Measurements from ENCODE around the gene PPM1N.

The PPM1N gene

DNA sequence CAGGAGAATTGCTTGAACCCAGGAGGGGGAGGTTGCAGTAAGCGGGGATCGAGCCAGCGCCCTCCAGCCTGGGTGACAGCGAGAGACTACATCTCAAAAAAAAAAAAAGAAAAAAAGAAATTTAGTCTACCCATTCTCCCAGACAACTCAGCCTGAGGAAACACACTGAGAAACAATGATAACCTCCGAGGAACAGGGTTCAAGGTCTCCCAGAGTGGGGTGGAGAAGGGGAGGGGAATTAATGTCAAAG, 7.7 kb downstream of the PPM1N start:
- H3K27me3 ChIP-seq (replicated peaks; ENCODE audit: insufficient read depth, low read length): no peaks in the 10 kb centered on the region
- no peaks in the 10 kb centered on the region for H3K9me2 ChIP-seq (replicated peaks; ENCODE audit: insufficient read depth, low read length)
- peaks cover 4% of the 10 kb centered on the region for H3F3A ChIP-seq (ENCODE audit: insufficient read depth, low read length)
- peak overlapping the region; percentile 76; the same call in 1 of the 2 replicates for H3K9ac ChIP-seq (ENCODE audit: low read length)
- H3K4me1 ChIP-seq (ENCODE audit: low read length): peaks cover 4% of the 10 kb centered on the region
- H4K20me1 ChIP-seq (ENCODE audit: insufficient read depth, low read length): no peaks in the 10 kb centered on the region
- H3K4me3 ChIP-seq (ENCODE audit: low read length): peak overlapping the region; percentile 86
- peak overlapping the region; percentile 98 for H3K4me2 ChIP-seq (ENCODE audit: low read depth, low read length)
- TF ChIP-seq EZH2 (optimal IDR thresholded peaks at IDR 0.05; ENCODE audit: low read depth, low read length) (no peak), EZH2phosphoT487 (IDR thresholded peaks at IDR 0.05; ENCODE audit: low read length) (no peak)
- TF ChIP-seq, protein P1, sequence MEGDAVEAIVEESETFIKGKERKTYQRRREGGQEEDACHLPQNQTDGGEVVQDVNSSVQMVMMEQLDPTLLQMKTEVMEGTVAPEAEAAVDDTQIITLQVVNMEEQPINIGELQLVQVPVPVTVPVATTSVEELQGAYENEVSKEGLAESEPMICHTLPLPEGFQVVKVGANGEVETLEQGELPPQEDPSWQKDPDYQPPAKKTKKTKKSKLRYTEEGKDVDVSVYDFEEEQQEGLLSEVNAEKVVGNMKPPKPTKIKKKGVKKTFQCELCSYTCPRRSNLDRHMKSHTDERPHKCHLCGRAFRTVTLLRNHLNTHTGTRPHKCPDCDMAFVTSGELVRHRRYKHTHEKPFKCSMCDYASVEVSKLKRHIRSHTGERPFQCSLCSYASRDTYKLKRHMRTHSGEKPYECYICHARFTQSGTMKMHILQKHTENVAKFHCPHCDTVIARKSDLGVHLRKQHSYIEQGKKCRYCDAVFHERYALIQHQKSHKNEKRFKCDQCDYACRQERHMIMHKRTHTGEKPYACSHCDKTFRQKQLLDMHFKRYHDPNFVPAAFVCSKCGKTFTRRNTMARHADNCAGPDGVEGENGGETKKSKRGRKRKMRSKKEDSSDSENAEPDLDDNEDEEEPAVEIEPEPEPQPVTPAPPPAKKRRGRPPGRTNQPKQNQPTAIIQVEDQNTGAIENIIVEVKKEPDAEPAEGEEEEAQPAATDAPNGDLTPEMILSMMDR (IDR thresholded peaks at IDR 0.05; ENCODE audit: low read length): no peak
- H2AFZ ChIP-seq (ENCODE audit: low read length): peak overlapping the region; percentile 56
- no peaks in the 10 kb centered on the region for H3K36me3 ChIP-seq (replicated peaks; ENCODE audit: insufficient read depth, low read length)
- H3K9me3 ChIP-seq (replicated peaks; ENCODE audit: insufficient read depth, low read length): no peaks in the 10 kb centered on the region
- no peak for DNase-seq
- H3K27ac ChIP-seq (ENCODE audit: low read length): peak overlapping the region; percentile 65; the same call in 1 of the 2 replicates
- peaks cover 35% of the 10 kb centered on the region for H3K79me2 ChIP-seq (ENCODE audit: low read length)

DNA sequence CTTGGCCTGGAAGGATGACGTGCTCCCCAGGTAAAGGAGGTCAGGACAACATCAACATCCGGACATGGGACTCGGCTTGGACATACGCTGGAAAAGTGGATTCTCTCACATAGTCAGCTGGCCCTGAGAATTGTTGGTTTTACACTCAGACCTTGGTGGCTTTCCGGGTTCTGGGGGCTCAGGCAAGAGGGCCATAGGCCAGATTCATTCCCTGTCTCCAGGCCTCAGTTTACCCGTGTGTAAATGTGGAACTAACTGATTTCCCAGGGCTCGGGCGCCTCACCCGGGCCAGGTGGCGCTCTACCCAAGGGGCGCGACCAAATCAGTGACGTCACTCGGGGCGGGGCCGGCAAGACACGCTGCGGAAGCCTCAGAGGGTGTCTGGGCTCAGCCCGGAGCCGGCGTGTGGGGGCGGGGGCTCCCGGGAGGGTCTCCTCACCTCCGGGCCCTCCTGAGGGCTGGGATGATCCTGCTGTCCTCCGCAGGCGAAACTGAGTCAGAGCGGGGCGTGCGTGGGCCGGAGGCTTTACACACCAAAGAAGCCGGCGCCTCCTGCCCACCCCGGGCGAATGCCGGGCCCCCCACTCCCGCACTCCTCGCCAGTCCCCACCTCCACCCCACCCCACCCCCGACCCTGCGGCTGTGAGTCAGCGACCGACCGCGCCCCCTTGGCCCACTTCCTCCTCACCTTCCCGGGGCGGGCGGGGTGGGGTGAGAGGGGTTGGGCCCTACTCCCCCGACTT, 8.2 kb downstream of the PPM1N start:
- peak overlapping the region; percentile 98 for H3K4me2 ChIP-seq (ENCODE audit: low read depth, low read length)
- H3K79me2 ChIP-seq (ENCODE audit: low read length): peaks cover 40% of the 10 kb centered on the region
- DNase-seq: peak; percentile 95
- H4K20me1 ChIP-seq (ENCODE audit: insufficient read depth, low read length): no peaks in the 10 kb centered on the region
- no peaks in the 10 kb centered on the region for H3K27me3 ChIP-seq (replicated peaks; ENCODE audit: insufficient read depth, low read length)
- H2AFZ ChIP-seq (ENCODE audit: low read length): peak overlapping the region; percentile 99
- peak overlapping the region; percentile 76; the same call in 1 of the 2 replicates for H3K9ac ChIP-seq (ENCODE audit: low read length)
- no peaks in the 10 kb centered on the region for H3K9me3 ChIP-seq (replicated peaks; ENCODE audit: insufficient read depth, low read length)
- TF ChIP-seq EZH2 (optimal IDR thresholded peaks at IDR 0.05; ENCODE audit: low read depth, low read length): no peak
- TF ChIP-seq, protein P1 (IDR thresholded peaks at IDR 0.05; ENCODE audit: low read length): peak; percentile 68
- no peak for TF ChIP-seq EZH2phosphoT487 (IDR thresholded peaks at IDR 0.05; ENCODE audit: low read length)
- peak overlapping the region; percentile 65; the same call in 1 of the 2 replicates for H3K27ac ChIP-seq (ENCODE audit: low read length)
- peak overlapping the region; percentile 86 for H3K4me3 ChIP-seq (ENCODE audit: low read length)
- H3K4me1 ChIP-seq (ENCODE audit: low read length): peaks cover 4% of the 10 kb centered on the region
- H3K9me2 ChIP-seq (replicated peaks; ENCODE audit: insufficient read depth, low read length): no peaks in the 10 kb centered on the region
- H3K36me3 ChIP-seq (replicated peaks; ENCODE audit: insufficient read depth, low read length): no peaks in the 10 kb centered on the region
- peaks cover 4% of the 10 kb centered on the region for H3F3A ChIP-seq (ENCODE audit: insufficient read depth, low read length)

- Histone ChIP-seq H3K27ac (ENCODE audit: low read length) (peak within 1 kb of the TSS; percentile 65; the same call in 1 of the 2 replicates), H3K4me3 (ENCODE audit: low read length) (peak within 1 kb of the TSS; percentile 86)
- TF ChIP-seq, protein P1 (IDR thresholded peaks at IDR 0.05; ENCODE audit: low read length): no peak
These were observed 9.0 kb downstream of the PPM1N start, which contains the start of gene VASP for GRCh38 chr19:45506989-45507871. Gene VASP, plus strand, starts transcription at chr19:45507479. Its CDS starts 293 bp downstream, at chr19:45507772.

More at GRCh38 chr19:45506989-45507871, 9.0 kb downstream of the PPM1N start, which contains the start of gene VASP:
- Histone ChIP-seq H3K9me3 (replicated peaks; ENCODE audit: insufficient read depth, low read length) (no peaks in the 10 kb centered on the region), H3K79me2 (ENCODE audit: low read length) (peaks cover 48% of the 10 kb centered on the region), H3K9ac (ENCODE audit: low read length) (peak within 1 kb of the TSS; percentile 76), H3K36me3 (replicated peaks; ENCODE audit: insufficient read depth, low read length) (no peaks in the 10 kb centered on the region), H4K20me1 (ENCODE audit: insufficient read depth, low read length) (no peaks in the 10 kb centered on the region), H3F3A (ENCODE audit: insufficient read depth, low read length) (peaks cover 4% of the 10 kb centered on the region), H3K4me2 (ENCODE audit: low read depth, low read length) (peak within 1 kb of the TSS; percentile 98), H3K27me3 (replicated peaks; ENCODE audit: insufficient read depth, low read length) (no peaks in the 10 kb centered on the region), H3K4me1 (ENCODE audit: low read length) (peaks cover 4% of the 10 kb centered on the region), H3K9me2 (replicated peaks; ENCODE audit: insufficient read depth, low read length) (no peaks in the 10 kb centered on the region), H2AFZ (ENCODE audit: low read length) (peak within 1 kb of the TSS; percentile 99)
- peak; percentile 94 for DNase-seq
